Tibial nerve (tissue), 4 donors: ENCODE measurements around the gene DUSP14. TPM values are rescaled to one million over a fixed set of nuclear protein-coding genes. Genes with fewer than 3 reads are reported as not detected.

ENCODE experiments used
- DNase-seq, 2 donors: peaks; one replicate each; pipeline ENCODE4 v3.0.0-alpha.2; 2019; ENCODE audit warnings: low spot score in 2 of 2
- H3K27ac ChIP-seq, 4 donors: fragments of 200-600 bp; sonication (generic) in 3 of 4; one replicate each; pipeline ENCODE4 v1.5.1; 2017 to 2019; ENCODE audit warnings: mild to moderate bottlenecking in 1 of 4
- H3K27me3 ChIP-seq, 2 donors: fragments of 200-600 bp; sonication (generic) in 1 of 2; one replicate each; pipeline versions ENCODE4 v1.5.1 to v1.6.0; 2017 to 2019
- H3K36me3 ChIP-seq, 3 donors: fragments of 200-600 bp; sonication (generic); one replicate each; pipeline ENCODE4 v1.5.1; 2018 to 2019
- H3K4me1 ChIP-seq, 4 donors: fragments of 200-600 bp; sonication (generic) in 3 of 4; one replicate each; pipeline ENCODE4 v1.5.1; 2017 to 2019
- H3K4me3 ChIP-seq, 4 donors: fragments of 200-600 bp; sonication (generic) in 3 of 4; one replicate each; pipeline ENCODE4 v1.5.1; 2017 to 2019; ENCODE audit warnings: mild to moderate bottlenecking in 1 of 4, moderate library complexity in 1 of 4
- H3K9me3 ChIP-seq, 4 donors: fragments of 200-600 bp; sonication (generic) in 3 of 4; one replicate each; pipeline ENCODE4 v1.5.1; 2017 to 2019
- EP300 ChIP-seq, 2 donors: sonication (generic); formaldehyde crosslinking; IDR thresholded peaks; one replicate each; pipeline ENCODE4 v1.6.1; 2017; ENCODE audit warnings: antibody characterized with exemption in 2 of 2, mild to moderate bottlenecking in 1 of 2
- POLR2A ChIP-seq, 2 donors: fragments of 450-650 bp; IDR thresholded peaks; one replicate each; pipeline ENCODE4 v1.6.1; 2017; ENCODE audit warnings: antibody characterized with exemption in 2 of 2, mild to moderate bottlenecking in 2 of 2, moderate library complexity in 2 of 2
- WGBS, 2 donors: methylation state at CpG; one replicate each; pipeline ENCODE4 v1.1.5; 2018; 5-methylcytosine and 5-hydroxymethylcytosine counted together
- total RNA-seq, 4 donors: library from RNA; depleted of rRNA; stranded (reverse); fragments of >200 nt; gene quantifications; one replicate each; pipeline ENCODE4 v1.1.0, GENCODE V29; 2016
- TF ChIP-seq, protein P1 (sequence below), 5 experiments: fragments of 200-600 bp in 3 of 5; fragments of 450-650 bp in 2 of 5; sonication (generic) in 3 of 5; IDR thresholded peaks; one replicate each; pipeline ENCODE4 v1.5.1; 2016 to 2019; ENCODE audit warnings: antibody characterized with exemption in 5 of 5, mild to moderate bottlenecking in 3 of 5, moderate library complexity in 2 of 5

Gene DUSP14
- total RNA-seq, 4 donors from 2014 or later, result 14.7 to 27.8 (median 19.5) TPM

DNA sequence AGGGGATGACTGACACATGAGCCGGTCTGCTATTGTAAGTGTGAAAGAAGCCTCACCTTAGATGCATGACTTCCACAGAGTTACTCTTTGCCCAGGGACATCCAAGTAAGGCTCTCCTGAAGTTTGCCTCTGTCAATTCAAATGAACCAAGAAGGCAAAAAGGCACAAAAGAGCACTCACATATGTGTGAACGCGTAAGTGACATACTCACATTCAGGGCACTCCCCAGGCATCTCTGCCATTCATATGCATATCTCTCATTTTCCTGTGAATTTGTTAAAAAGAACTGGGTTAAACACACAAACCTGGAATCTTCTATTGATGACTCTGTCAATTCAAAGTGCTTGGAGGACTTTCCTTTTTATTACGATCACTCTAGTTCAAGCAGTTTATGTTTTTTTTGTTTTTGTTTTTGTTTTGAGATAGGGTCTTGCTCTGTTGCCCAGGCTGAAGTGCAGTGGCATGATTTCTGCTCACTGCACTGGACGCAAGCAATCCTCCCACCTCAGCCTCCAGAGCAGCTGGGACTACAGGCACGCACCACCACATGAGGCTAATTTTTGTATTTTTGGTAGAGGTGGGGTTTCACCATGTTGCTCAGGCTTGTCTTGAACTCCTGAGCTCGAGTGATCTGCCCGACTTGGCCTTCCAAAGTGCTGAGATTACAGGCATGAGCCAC lies 49.4 kb downstream of the DUSP14 start:
- no peak for DNase-seq
- H3K27ac ChIP-seq, result no peak overlapping the region
- no peaks in the 10 kb centered on the region for H3K27me3 ChIP-seq
- no peaks in the 10 kb centered on the region for H3K4me1 ChIP-seq
- TF ChIP-seq, protein P1, sequence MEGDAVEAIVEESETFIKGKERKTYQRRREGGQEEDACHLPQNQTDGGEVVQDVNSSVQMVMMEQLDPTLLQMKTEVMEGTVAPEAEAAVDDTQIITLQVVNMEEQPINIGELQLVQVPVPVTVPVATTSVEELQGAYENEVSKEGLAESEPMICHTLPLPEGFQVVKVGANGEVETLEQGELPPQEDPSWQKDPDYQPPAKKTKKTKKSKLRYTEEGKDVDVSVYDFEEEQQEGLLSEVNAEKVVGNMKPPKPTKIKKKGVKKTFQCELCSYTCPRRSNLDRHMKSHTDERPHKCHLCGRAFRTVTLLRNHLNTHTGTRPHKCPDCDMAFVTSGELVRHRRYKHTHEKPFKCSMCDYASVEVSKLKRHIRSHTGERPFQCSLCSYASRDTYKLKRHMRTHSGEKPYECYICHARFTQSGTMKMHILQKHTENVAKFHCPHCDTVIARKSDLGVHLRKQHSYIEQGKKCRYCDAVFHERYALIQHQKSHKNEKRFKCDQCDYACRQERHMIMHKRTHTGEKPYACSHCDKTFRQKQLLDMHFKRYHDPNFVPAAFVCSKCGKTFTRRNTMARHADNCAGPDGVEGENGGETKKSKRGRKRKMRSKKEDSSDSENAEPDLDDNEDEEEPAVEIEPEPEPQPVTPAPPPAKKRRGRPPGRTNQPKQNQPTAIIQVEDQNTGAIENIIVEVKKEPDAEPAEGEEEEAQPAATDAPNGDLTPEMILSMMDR (IDR thresholded peaks at IDR 0.05), result no peak
- no peak for TF ChIP-seq POLR2A (IDR thresholded peaks at IDR 0.05)
- H3K9me3 ChIP-seq, result no peaks in the 10 kb centered on the region
- H3K4me3 ChIP-seq, result no peak overlapping the region
- H3K36me3 ChIP-seq, result peaks cover 9 to 91% (median 42%) of the 10 kb centered on the region in 3 donors
- 93 to 94% methylated on average over 8 of the region's 8 CpGs for WGBS, 2 donors

DNA sequence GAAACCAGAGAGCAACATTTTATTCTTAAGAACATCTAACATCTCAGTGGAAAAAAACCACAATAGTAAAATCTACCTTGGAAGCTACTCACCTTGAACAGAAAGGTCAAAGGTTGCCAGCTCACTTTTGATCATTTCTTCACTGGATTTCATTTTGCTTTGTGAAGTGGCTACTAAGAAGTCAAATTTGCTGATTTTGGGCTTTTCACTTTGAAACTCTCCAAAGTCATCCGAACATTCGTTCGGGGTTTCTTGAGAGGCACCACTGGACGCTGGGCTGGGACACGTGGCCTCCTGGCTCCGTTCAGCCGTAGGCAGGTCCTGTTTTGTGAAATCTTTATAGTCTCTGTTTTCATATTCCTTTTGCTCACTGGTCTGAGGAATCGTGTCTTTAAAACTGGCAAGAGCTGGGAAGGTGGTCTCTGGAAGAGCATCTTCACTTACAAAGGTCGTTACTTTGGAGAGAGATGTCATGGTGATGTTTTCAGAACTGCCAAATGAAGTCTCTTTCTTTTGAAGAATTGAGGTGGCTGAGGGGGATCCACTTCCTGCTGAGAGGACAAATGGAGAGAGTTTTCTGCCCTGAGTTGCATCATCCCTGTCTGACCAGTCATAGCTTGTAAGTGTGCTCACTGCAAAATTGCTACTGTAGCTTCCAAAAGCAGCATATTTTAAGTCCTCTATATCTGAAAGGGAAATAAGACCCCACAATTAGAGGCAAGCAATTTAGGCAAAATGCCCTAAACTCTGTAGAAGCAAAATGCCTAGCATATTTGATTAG lies 52.4 kb downstream of the DUSP14 start:
- TF ChIP-seq EP300 (IDR thresholded peaks at IDR 0.05), result no peak
- TF ChIP-seq, protein P1 (IDR thresholded peaks at IDR 0.05), result no peak
- no peak for TF ChIP-seq POLR2A (IDR thresholded peaks at IDR 0.05)
- WGBS, 2 donors, result 90 to 91% methylated on average over 9 of the region's 9 CpGs
- no peak for DNase-seq
- H3K27ac ChIP-seq, result no peak overlapping the region
- H3K4me3 ChIP-seq, result no peak overlapping the region
- H3K36me3 ChIP-seq, result peaks cover 9 to 66% (median 30%) of the 10 kb centered on the region in 3 donors
- peaks cover 0 to 14% (median 2%) of the 10 kb centered on the region in 4 donors for H3K4me1 ChIP-seq
- H3K9me3 ChIP-seq, result no peaks in the 10 kb centered on the region
- no peaks in the 10 kb centered on the region for H3K27me3 ChIP-seq

DNA sequence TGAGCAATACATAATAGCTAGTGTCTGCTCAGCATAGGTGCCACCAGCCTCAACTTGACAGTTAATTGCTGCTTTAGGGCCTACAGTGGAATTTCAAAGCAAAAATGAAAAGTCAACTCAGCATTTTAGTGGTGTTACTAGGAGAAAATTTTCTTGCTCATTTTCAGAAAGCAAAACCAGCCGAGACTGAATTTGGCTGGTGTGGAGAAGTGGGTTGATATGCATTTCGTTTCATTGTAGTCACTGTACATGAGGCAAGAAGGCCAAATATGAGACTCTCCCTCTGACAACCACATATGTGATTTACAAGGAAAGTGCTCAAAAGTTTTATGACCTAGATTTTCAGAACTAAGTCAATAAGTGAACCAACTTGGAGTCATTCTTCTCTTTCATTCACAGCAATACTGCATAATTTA lies 54.0 kb downstream of the DUSP14 start:
- Histone ChIP-seq H3K4me1 (peaks cover 0 to 23% (median 2%) of the 10 kb centered on the region in 4 donors), H3K27ac (no peak overlapping the region), H3K9me3 (no peaks in the 10 kb centered on the region), H3K4me3 (no peak overlapping the region), H3K27me3 (no peaks in the 10 kb centered on the region), H3K36me3 (peaks cover 9 to 57% (median 30%) of the 10 kb centered on the region in 3 donors)
- TF ChIP-seq, protein P1 (IDR thresholded peaks at IDR 0.05), result no peak
- TF ChIP-seq EP300 (IDR thresholded peaks at IDR 0.05) (no peak), POLR2A (IDR thresholded peaks at IDR 0.05) (no peak)
- WGBS, 2 donors, result 86 to 87% methylated on average over 2 of the region's 2 CpGs
- DNase-seq, result no peak

DNA sequence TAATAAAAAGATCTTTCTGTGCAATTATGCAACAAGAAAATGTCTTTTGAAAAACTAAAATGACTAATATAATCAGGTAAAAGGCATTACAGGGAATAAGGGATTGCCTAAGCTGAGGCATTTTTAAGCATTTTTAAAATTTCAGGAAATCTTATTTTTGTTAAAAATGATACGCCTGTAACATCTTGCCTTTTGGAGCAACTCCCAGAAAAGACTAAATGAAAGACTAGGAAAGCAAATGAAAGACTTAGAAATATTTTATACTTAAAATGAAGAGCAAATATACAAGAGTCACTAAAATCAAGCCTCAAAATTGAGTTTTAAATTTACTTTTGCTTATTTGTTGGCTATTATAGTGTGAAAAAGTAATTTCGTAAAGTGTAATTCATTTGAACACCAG lies 55.8 kb downstream of the DUSP14 start:
- peaks cover 4 to 39% (median 16%) of the 10 kb centered on the region in 3 donors for H3K36me3 ChIP-seq
- no peak overlapping the region for H3K4me3 ChIP-seq
- no peak overlapping the region for H3K27ac ChIP-seq
- DNase-seq, result no peak
- no peaks in the 10 kb centered on the region for H3K27me3 ChIP-seq
- TF ChIP-seq POLR2A (IDR thresholded peaks at IDR 0.05) (no peak), EP300 (IDR thresholded peaks at IDR 0.05) (no peak)
- TF ChIP-seq, protein P1 (IDR thresholded peaks at IDR 0.05), result no peak
- H3K4me1 ChIP-seq, result peaks cover 0 to 23% (median 2%) of the 10 kb centered on the region in 4 donors
- H3K9me3 ChIP-seq, result no peaks in the 10 kb centered on the region
- 77 to 78% methylated on average over 2 of the region's 2 CpGs for WGBS, 2 donors

DNA sequence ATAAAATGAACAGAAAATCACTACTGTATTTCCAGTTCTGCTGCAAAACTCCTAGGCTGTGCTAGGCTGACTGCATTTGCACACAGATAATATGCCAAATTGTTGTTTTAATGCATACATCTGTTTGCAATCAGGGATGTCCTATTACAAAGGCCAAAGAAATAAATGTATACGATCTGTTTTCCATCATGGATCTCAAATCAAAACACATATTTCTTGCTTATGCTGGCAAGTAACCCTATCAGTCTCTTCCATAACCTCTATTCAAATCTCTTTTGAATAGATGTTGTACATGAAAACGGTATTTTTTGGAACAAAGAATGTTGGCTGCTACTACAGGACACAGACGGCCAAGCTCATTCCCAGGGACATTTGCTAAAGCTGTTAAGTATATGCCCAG lies 56.6 kb downstream of the DUSP14 start:
- H3K4me3 ChIP-seq, result no peak overlapping the region
- no peak overlapping the region for H3K27ac ChIP-seq
- H3K9me3 ChIP-seq, result no peaks in the 10 kb centered on the region
- H3K27me3 ChIP-seq, result no peaks in the 10 kb centered on the region
- peaks cover 0 to 30% (median 10%) of the 10 kb centered on the region in 3 donors for H3K36me3 ChIP-seq
- no peak for DNase-seq
- TF ChIP-seq POLR2A (IDR thresholded peaks at IDR 0.05) (no peak), EP300 (IDR thresholded peaks at IDR 0.05) (no peak)
- TF ChIP-seq, protein P1 (IDR thresholded peaks at IDR 0.05), result no peak
- peaks cover 0 to 23% (median 2%) of the 10 kb centered on the region in 4 donors for H3K4me1 ChIP-seq
- 27 to 43% methylated on average over 3 of the region's 3 CpGs for WGBS, 2 donors
